AG10803 (cell line): ENCODE results near the gene PHACTR2.
"Not testable (repeated sequence)": the region's sequence is repeated elsewhere in the genome, so short reads cannot be mapped to it uniquely, and the experiment has no call there.

Source experiments
- DNase-seq: peaks from one replicate; pipeline ENCODE4 v3.0.0; 2010; ENCODE audit warnings: low read depth
- H3K4me3 ChIP-seq: 2 replicates; pipeline ENCODE4 v1.5.1; 2011; ENCODE audit warnings: mild to moderate bottlenecking, low read length, control low read depth
- CTCF ChIP-seq: conservative IDR thresholded peaks from 2 replicates; pipeline ENCODE4 v1.5.1; 2011; ENCODE audit warnings: mild to moderate bottlenecking, low read length, control low read depth, inconsistent platforms

PHACTR2 gene

GRCh38 chr6:143867236-143867635 is 189.5 kb downstream of the PHACTR2 start:
- H3K4me3 ChIP-seq, result no peak overlapping the region
- TF ChIP-seq CTCF, result no peak
- DNase-seq, result peak; percentile 52

- H3K4me3 ChIP-seq, DNase-seq: not testable (repeated sequence)
Measured at GRCh38 chr6:143868808-143869207, 191.0 kb downstream of the PHACTR2 start.

GRCh38 chr6:143871202-143871730 is 193.5 kb downstream of the PHACTR2 start:
- not testable (repeated sequence) for H3K4me3 ChIP-seq, DNase-seq

- no peak for DNase-seq
- TF ChIP-seq CTCF, result no peak
- H3K4me3 ChIP-seq, result no peak overlapping the region
Measured at GRCh38 chr6:143872201-143872600, 194.4 kb downstream of the PHACTR2 start.

DNA sequence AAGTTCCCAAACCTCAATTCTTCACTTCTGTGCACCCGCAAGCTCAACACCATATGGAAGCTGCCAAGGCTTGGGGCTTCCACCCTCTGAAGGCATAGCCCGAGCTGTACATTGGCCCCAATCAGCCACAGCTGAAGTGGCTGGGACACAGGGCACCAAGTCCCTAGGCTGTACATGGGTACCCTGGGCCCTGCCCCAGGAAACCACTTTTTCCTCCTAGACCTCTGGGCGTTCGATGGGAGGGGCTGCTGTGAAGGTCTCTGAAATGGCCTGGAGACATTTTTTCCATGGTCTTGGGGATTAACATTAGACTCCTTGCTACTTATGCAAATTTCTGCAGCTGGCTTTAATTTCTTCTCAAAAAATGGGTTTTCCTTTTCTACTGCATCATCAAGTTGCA is 195.8 kb downstream of the PHACTR2 start:
- not testable (repeated sequence) for DNase-seq, H3K4me3 ChIP-seq

DNA sequence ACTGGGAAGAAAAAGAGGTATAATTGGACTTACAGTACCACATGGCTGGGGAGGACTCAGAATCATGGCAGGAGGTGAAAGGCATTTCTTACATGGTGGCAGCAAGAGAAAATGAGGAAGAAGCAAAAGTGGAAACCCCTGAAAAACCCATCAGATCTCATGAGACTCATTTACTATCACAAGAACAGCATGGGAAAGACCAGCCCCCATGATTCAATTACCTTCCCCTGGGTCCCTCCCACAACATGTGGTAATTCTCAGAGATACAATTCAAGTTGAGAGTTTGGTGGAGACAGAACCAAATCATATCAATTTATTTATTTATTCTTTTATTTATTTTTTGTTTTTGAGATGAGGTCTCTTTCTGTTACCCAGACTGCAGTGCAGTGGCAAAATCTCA is 196.7 kb downstream of the PHACTR2 start:
- H3K4me3 ChIP-seq, result not testable (repeated sequence)

DNA sequence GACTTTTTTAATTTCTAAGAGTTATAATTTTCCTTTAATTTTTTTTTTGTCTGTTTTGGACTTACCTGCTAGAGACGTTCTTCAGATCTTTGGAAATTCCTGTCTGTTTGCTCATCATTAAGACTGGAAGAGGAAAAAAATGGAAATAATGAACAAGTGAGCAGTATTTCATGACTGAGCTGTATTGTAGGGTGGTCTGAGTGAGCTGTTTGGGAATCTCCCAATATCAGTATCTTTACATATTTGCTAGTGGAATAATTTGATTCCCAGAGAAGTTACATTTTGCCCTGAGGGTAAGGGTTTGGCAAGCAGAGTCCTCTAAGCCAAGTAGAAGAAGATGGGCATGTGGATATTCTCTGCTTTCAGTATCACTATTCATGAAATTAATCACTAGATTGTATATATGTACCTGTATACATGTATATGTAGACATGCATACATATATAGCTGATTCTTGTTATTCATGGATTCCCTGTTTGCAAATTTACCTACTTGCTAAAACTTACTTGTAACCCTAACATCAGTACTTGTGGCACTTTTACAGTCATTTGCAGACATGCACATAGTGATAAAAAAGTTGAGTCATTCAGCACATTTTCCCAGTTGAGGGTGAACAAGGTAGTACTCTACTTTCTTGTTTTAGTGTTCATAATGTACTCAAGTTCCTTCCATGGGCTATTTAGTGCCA is 200.0 kb downstream of the PHACTR2 start:
- no peak for DNase-seq
- no peak for TF ChIP-seq CTCF
- no peak overlapping the region for H3K4me3 ChIP-seq

More for the DNA sequence above, 196.7 kb downstream of the PHACTR2 start:
- not testable (repeated sequence) for DNase-seq

- no peak for TF ChIP-seq CTCF
- DNase-seq, result no peak
- H3K4me3 ChIP-seq, result no peak overlapping the region
Measured at GRCh38 chr6:143878272-143878760, 200.6 kb downstream of the PHACTR2 start.

DNA sequence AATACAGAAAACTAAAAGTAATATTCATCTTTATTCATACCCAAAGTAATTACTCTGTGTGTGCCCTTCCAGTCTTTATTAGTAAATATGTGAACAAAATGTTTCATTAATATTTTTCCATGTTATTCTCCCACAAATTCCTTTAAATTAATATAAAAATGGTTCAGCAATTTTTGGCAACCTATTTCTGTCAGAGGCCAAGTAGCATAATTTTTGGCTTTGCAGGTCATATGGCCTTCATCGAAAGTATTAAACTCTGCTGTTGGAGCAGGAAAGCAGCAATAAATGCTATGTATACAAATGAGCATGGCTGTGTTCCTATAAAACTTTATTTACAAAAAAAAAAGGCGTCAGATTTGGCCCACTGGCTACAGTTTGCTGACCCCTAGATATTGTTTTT is 202.6 kb downstream of the PHACTR2 start:
- DNase-seq, result no peak
- no peak for TF ChIP-seq CTCF

More for the DNA sequence above, 202.6 kb downstream of the PHACTR2 start:
- no peak overlapping the region for H3K4me3 ChIP-seq
